GM12878 (cell line): Measurements from ENCODE around the gene PPP2R3A. TPM values are rescaled to one million over a fixed set of nuclear protein-coding genes. Genes with fewer than 3 reads are reported as not detected.
A peak's percentile ranks its signal among the peaks of the same experiment; 100 is the strongest.

Experiments used
- ATAC-seq: fragments of 200-7000 bp; cut with Tn5 transposase; 3 replicates; pipeline ENCODE4 v1.9.1; 2020; ENCODE audit warnings: mild to moderate bottlenecking, moderate library complexity
- BruUV-seq: library from RNA; stranded (reverse); fragments of 400-500 nt; replicated peaks from 2 replicates; lab custom pipeline; 2021; lab: Mats Ljungman, UMichigan
- CTCF ChIA-PET: fragments of 300-600 bp; sonication (Branson Sonifier 250); formaldehyde crosslinking; extraction: SDS; loops from one replicate; lab custom pipeline; 2021; ENCODE audit warnings: inconsistent platforms; lab: Yijun Ruan, JAX
- POLR2A ChIA-PET: fragments of 350-600 bp; formaldehyde crosslinking; extraction: SDS; loops from one replicate; lab custom pipeline; 2021; ENCODE audit warnings: inconsistent platforms; lab: Charles Lee
- RAD21 ChIA-PET: fragments of 300-600 bp; sonication (Branson Sonifier 250); formaldehyde crosslinking; loops from one replicate; lab custom pipeline; 2023; ENCODE audit warnings: antibody characterized with exemption; ENCODE audit not compliant: unreplicated experiment; lab: Charles Lee
- SMC1A ChIA-PET: fragments of 300-600 bp; sonication (Branson Sonifier 250); formaldehyde crosslinking; loops from one replicate; lab custom pipeline; 2023; ENCODE audit not compliant: unreplicated experiment, uncharacterized antibody; lab: Charles Lee
- DNase-seq: peaks from one replicate; pipeline ENCODE4 v3.0.0-alpha.2; 2011; ENCODE audit warnings: low read depth, low spot score
- FAIRE-seq: peaks from 3 replicates; lab custom pipeline; 2011; peaks lifted over from hg19 to GRCh38; lab: Jason Lieb, UNC
- H2AFZ ChIP-seq: 2 replicates; pipeline ENCODE4 v1.6.0; 2011; ENCODE audit warnings: low read depth, low read length, control low read depth; ENCODE audit not compliant: control insufficient read depth
- H3K27ac ChIP-seq: 2 replicates; pipeline ENCODE4 v1.5.1; 2011; ENCODE audit warnings: control low read depth; ENCODE audit not compliant: control insufficient read depth, insufficient read depth
- H3K27me3 ChIP-seq, 2 experiments: replicated peaks in 1 of 2; 2 replicates each; pipeline versions ENCODE4 v1.6.0 to v1.6.1; 2011; ENCODE audit warnings: low read length in 1 of 2; ENCODE audit not compliant: control insufficient read depth in 2 of 2, insufficient read depth in 2 of 2
- H3K36me3 ChIP-seq, 2 experiments: 2 replicates each; pipeline ENCODE4 v1.5.1; 2011; ENCODE audit warnings: low read length in 1 of 2; ENCODE audit not compliant: control insufficient read depth in 2 of 2, insufficient read depth in 2 of 2
- H3K4me1 ChIP-seq: 2 replicates; pipeline ENCODE4 v1.6.1; 2011; ENCODE audit warnings: mild to moderate bottlenecking, low read length, moderate library complexity, mixed read lengths; ENCODE audit not compliant: control insufficient read depth, insufficient read depth
- H3K4me2 ChIP-seq: 2 replicates; pipeline ENCODE4 v1.6.0; 2011; ENCODE audit warnings: control low read depth; ENCODE audit not compliant: control insufficient read depth, insufficient read depth
- H3K4me3 ChIP-seq: fragments of 200-600 bp; sonication (generic); 2 replicates; pipeline ENCODE4 v1.5.1; 2016
- H3K79me2 ChIP-seq: 2 replicates; pipeline ENCODE4 v1.6.0; 2011; ENCODE audit warnings: low read length; ENCODE audit not compliant: control insufficient read depth, insufficient read depth
- H3K9ac ChIP-seq: 2 replicates; pipeline ENCODE4 v1.8.0; 2011; ENCODE audit warnings: low read length, control low read depth, mixed read lengths; ENCODE audit not compliant: control insufficient read depth, insufficient read depth
- H3K9me3 ChIP-seq: replicated peaks from 3 replicates; pipeline ENCODE4 v1.5.1; 2011; ENCODE audit warnings: mild to moderate bottlenecking, low read length; ENCODE audit not compliant: control insufficient read depth, insufficient read depth
- H4K20me1 ChIP-seq: 2 replicates; pipeline ENCODE4 v1.6.0; 2011; ENCODE audit not compliant: control insufficient read depth, insufficient read depth
- EP300 ChIP-seq, 2 experiments: fragments of 150-350 bp in 1 of 2; IDR thresholded peaks; 2 replicates each; pipeline ENCODE4 v1.6.1; 2011 to 2012; ENCODE audit warnings: low read depth in 2 of 2, low read length in 2 of 2, borderline replicate concordance in 1 of 2, improper control_type of control experiment in 1 of 2, inconsistent platforms in 1 of 2; ENCODE audit not compliant: control insufficient read depth in 1 of 2
- GATAD2B ChIP-seq: fragments of 450-650 bp; conservative IDR thresholded peaks from 2 replicates; pipeline ENCODE4 v1.6.1; 2017; ENCODE audit warnings: low read depth, mild to moderate bottlenecking, moderate library complexity
- MEF2B ChIP-seq: fragments of 450-650 bp; IDR thresholded peaks from 2 replicates; pipeline ENCODE4 v1.6.1; 2018; ENCODE audit warnings: mild to moderate bottlenecking, moderate library complexity; ENCODE audit not compliant: partially characterized antibody, poor library complexity, severe bottlenecking
- NKRF ChIP-seq: fragments of 450-650 bp; conservative IDR thresholded peaks from 2 replicates; pipeline ENCODE4 v1.6.1; 2017; ENCODE audit warnings: mild to moderate bottlenecking, moderate library complexity
- NRF1 ChIP-seq: conservative IDR thresholded peaks from 2 replicates; pipeline ENCODE4 v1.6.1; 2011; ENCODE audit warnings: mild to moderate bottlenecking, low read depth, low read length, improper control_type of control experiment
- POU2F2 ChIP-seq: IDR thresholded peaks from 3 replicates; pipeline ENCODE4 v1.6.1; 2011; ENCODE audit warnings: low read depth, mild to moderate bottlenecking, low read length, borderline replicate concordance
- RBBP5 ChIP-seq: fragments of 200-600 bp; sonication (generic); conservative IDR thresholded peaks from 2 replicates; pipeline ENCODE4 v1.6.1; 2016
- SPI1 ChIP-seq: IDR thresholded peaks from 2 replicates; pipeline ENCODE4 v1.6.1; 2011; ENCODE audit warnings: low read depth, mild to moderate bottlenecking, low read length, moderate library complexity, borderline replicate concordance; ENCODE audit not compliant: insufficient read depth
- SREBF2 ChIP-seq: IDR thresholded peaks from 2 replicates; pipeline ENCODE4 v1.6.1; 2012; ENCODE audit warnings: mild to moderate bottlenecking, low read length
- TAF1 ChIP-seq: IDR thresholded peaks from 2 replicates; pipeline ENCODE4 v1.6.1; 2011; ENCODE audit warnings: mild to moderate bottlenecking, low read depth, low read length, borderline replicate concordance
- ZNF384 ChIP-seq: IDR thresholded peaks from 2 replicates; pipeline ENCODE4 v1.6.1; 2012; ENCODE audit warnings: low read depth, mild to moderate bottlenecking, low read length, improper control_type of control experiment, borderline replicate concordance
- WGBS: methylation state at CpG from one replicate; pipeline ENCODE4 v1.1.6; 2016; ENCODE audit warnings: low lambda C conversion rate; ENCODE audit not compliant: insufficient replicate concordance, insufficient coverage; ENCODE audit errors: missing lambda C conversion rate; 5-methylcytosine and 5-hydroxymethylcytosine counted together
- in situ Hi-C: fragments of 300-500 bp; cut with MboI; formaldehyde crosslinking; loops from 9 replicates; pipeline ENCODE4 v1.14.3; 2018; ENCODE audit warnings: mixed read lengths
- intact Hi-C: fragments of 100-400 bp; cut with micrococcal nuclease; formaldehyde crosslinking; loops from one replicate; pipeline ENCODE4 v1.14.2; 2022; ENCODE audit not compliant: unreplicated experiment
- polyA plus RNA-seq, 11 experiments: library from polyadenylated mRNA; depleted of rRNA in 4 of 11; unstranded in 6 of 11; stranded (reverse) in 5 of 11; fragments of >200 nt; fragmentation: Nextera tagmentation in 4 of 11; fragmentation: Illumina TruSeq in 1 of 11; extraction: Ambion mirVana in 4 of 11; extraction: Trizol in 1 of 11; gene quantifications; 1 replicate in 1 of 11; 2 replicates in 10 of 11; pipeline versions ENCODE4 v1.2.1 to v1.2.3, GENCODE V29; 2011 to 2016; ENCODE audit warnings: inconsistent platforms in 2 of 11, missing spikeins in 2 of 11, low read depth in 1 of 11
- total RNA-seq, 4 experiments: library from RNA; depleted of rRNA in 3 of 4; stranded (reverse); fragments of >200 nt in 3 of 4; fragmentation: Illumina TruSeq in 1 of 4; extraction: Trizol in 1 of 4; gene quantifications; 2 replicates each; pipeline versions ENCODE4 v1.2.1 to v1.2.3, GENCODE V29; 2013 to 2021

Gene PPP2R3A
- total and polyA plus RNA-seq, 10 of the 15 experiments (the other 5 are each of a cell fraction or from before 2014, with no cell fraction given) = under 0.01 to 0.16 (median 0.06) TPM; not detected in 5

GRCh38 chr3:135970506-135971116 is 5.1 kb downstream of the PPP2R3A start:
- intact Hi-C loops (no loop called here), in situ Hi-C loops (no loop called here)
- Histone ChIP-seq H3K27ac (no peak overlapping the region), H3K9me3 (no peaks in the 10 kb centered on the region), H3K36me3 (no peaks in the 10 kb centered on the region), H2AFZ (no peak overlapping the region), H3K9ac (no peak overlapping the region), H3K4me3 (no peak overlapping the region), H3K79me2 (no peaks in the 10 kb centered on the region), H3K4me2 (no peak overlapping the region), H4K20me1 (no peaks in the 10 kb centered on the region), H3K4me1 (no peaks in the 10 kb centered on the region; the same call in 1 of the 2 replicates), H3K27me3 (peaks cover 0 to 5% of the 10 kb centered on the region in 2 experiments; a peak in 2 of 4 replicates)
- no TSS peak for BruUV-seq
- CTCF ChIA-PET = no interaction called here
- WGBS = 0% methylated on average over 1 of the region's 1 CpG
- RAD21 ChIA-PET = no interaction called here
- no peak for FAIRE-seq
- SMC1A ChIA-PET = no interaction called here
- ATAC-seq = no peak
- no peak for DNase-seq
- TF ChIP-seq TAF1 (no peak), SPI1 (peak; percentile 83)
- POLR2A ChIA-PET = no interaction called here

GRCh38 chr3:135973841-135974240 is 8.3 kb downstream of the PPP2R3A start:
- H3K4me3 ChIP-seq = no peak overlapping the region
- DNase-seq = no peak
- H3K4me1 ChIP-seq = no peaks in the 10 kb centered on the region
- no peaks in the 10 kb centered on the region for H3K27me3 ChIP-seq
- intact Hi-C loops = no loop called here
- H3K9me3 ChIP-seq = no peaks in the 10 kb centered on the region
- TF ChIP-seq GATAD2B (no peak), POU2F2 (no peak), EP300 (IDR thresholded peaks at IDR 0.05; ENCODE audit: borderline replicate concordance in 1 of 2, control insufficient read depth in 1 of 2, low read depth in 2 of 2, low read length in 2 of 2) (no peak), ZNF384 (no peak), SREBF2 (no peak), RBBP5 (no peak), NRF1 (no peak), NKRF (no peak), MEF2B (no peak)
- TF ChIP-seq, all 136 proteins: peak for 0
- FAIRE-seq (no peak), ATAC-seq (no peak)
- no TSS peak for BruUV-seq
- ChIA-PET POLR2A (no interaction called here), CTCF (no interaction called here), SMC1A (no interaction called here), RAD21 (no interaction called here)
- WGBS = 21% methylated on average over 3 of the region's 3 CpGs
- H3K4me2 ChIP-seq = no peak overlapping the region
- in situ Hi-C loops = no loop called here
- no peak overlapping the region for H2AFZ ChIP-seq
- no peak overlapping the region for H3K9ac ChIP-seq
- H3K27ac ChIP-seq = no peak overlapping the region
- H3K36me3 ChIP-seq = no peaks in the 10 kb centered on the region
- no peaks in the 10 kb centered on the region for H4K20me1 ChIP-seq
- H3K79me2 ChIP-seq = no peaks in the 10 kb centered on the region
